GM21786 (cell line): ENCODE measurements around the gene CCL19.

ENCODE experiments used
- ATAC-seq: cut with Tn5 transposase; IDR thresholded peaks from one replicate; pipeline ENCODE4 v1.9.1; 2021; ENCODE audit not compliant: unreplicated experiment

The CCL19 gene

DNA sequence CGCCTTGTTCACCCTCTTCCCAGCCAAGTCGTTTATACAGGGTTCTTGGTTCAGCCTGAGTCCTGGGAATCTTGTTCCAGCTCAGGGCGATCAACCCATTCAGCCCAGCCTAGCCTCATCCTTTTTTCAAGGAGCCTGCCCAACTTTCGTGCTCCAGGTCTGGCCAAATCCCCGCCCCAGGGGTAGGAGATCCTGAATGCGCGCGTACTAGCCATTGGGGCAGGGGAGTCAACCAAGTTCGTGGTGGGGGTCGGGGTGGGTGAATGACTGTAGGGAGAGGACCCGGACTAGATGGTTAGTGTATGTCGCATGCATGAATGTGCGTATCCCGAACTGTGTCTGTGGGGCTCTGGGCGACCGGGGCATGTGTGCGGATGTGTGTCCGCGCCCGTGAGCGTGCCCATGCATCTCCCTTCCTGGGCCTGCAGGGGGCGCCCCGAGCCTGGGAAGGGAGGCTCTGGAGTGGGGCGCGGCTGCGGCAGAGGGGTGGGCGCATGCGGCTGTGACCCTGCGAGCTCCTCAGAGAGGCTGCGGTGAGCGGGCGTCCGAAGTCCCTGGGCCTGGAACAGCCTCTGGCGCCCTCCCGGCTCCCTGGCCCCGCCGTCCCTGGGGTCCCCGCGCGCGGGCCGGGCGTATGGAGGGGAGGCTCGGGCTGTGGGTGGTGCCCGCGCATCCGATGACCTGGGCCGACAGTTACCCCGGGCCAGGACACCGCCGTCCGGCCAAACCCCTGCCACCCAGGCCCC is 10.1 kb upstream of the CCL19 start:
- peak; percentile 40 for ATAC-seq

DNA sequence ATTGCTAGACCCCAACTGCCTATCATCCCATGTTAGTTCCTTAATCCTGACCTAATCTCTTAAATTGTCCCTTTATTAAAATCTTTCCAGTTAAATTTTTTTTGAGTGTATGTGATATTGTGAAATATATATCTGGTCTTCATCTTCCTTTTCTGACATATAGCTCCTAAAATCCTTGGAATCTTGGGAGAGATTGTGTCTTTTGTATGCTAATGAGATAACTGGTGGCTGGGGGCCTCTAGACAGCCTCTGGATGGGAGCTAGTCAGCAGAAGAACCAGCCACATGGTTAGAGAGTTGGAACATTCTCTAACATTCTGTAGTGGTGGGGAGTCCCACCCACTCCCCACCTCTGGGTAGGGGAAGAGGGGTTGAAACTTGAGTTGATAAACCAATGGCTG is 3.7 kb upstream of the CCL19 start:
- no peak for ATAC-seq

DNA sequence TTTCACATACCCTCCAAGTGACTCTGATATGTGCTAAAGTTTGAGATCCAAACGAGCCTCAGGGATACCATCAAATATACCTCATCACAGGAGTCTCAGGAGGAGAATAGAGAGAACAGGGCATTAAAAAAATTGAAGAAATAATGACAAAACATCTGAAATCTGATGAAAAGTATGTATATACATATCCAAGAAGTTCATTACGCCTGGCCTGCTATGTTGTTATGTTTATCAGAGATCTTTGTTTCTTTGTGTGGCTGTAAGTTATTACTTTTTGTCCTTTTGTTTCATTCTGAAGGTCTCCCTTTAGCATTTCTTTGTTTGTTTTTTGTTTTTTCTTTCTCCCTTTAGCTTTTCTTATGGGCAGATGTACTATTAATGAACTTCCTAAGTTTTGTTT is 2.5 kb upstream of the CCL19 start:
- no peak for ATAC-seq

DNA sequence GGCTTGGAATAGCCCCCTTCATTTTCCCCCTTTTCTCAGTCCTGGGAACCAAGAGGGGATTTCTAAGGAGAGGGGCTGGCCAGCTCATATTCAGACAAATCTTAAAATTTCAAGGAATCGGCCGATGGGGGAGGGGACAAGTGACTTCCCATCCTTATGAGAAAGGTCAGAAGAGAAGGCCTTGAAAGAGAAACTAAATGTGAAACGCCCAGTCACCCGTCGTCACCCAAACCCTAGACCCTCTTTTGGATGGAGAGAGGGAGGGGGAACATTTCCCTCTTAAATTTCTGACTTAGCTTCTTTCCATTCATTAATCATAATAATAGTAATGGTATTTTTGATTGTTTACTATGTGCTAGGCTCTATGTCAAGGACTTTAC is 850 bp upstream of the CCL19 start:
- no peak for ATAC-seq

DNA sequence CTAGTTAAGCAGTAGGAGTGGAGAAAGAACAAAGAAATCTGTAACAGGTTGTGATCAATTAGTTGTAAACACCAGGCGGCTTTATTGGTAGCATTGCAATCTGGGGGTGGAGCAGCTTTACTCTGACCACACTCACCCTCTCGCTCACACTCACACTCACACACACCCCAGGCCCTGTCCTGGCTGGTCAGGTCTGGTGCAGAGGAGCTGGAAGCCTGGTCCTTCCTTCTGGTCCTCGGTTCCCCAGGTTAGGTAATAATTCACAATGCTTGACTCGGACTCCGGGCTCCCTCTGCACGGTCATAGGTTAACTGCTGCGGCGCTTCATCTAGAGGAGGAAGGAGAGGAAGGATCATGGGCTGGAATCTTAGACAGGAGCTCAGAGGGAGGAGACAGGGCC is 1.6 kb downstream of the CCL19 start:
- ATAC-seq, result no peak

DNA sequence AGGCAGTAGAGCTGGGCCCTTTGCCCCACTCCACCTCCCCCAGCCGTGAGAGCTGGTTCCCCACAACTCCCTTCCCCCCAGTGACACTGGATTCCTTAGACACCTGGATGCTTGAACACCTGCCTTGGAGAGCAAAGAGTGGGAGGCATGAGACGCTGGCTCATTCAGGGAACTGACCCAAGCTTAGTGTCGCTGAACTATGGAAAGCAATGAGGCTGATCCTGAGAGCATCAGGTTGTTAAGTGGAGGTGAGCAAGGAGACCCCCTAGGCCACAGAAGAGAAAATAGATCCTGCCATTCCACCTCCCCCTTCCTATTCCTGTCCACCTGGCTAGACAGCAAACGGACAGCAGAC is 2.0 kb downstream of the CCL19 start:
- ATAC-seq, result no peak

DNA sequence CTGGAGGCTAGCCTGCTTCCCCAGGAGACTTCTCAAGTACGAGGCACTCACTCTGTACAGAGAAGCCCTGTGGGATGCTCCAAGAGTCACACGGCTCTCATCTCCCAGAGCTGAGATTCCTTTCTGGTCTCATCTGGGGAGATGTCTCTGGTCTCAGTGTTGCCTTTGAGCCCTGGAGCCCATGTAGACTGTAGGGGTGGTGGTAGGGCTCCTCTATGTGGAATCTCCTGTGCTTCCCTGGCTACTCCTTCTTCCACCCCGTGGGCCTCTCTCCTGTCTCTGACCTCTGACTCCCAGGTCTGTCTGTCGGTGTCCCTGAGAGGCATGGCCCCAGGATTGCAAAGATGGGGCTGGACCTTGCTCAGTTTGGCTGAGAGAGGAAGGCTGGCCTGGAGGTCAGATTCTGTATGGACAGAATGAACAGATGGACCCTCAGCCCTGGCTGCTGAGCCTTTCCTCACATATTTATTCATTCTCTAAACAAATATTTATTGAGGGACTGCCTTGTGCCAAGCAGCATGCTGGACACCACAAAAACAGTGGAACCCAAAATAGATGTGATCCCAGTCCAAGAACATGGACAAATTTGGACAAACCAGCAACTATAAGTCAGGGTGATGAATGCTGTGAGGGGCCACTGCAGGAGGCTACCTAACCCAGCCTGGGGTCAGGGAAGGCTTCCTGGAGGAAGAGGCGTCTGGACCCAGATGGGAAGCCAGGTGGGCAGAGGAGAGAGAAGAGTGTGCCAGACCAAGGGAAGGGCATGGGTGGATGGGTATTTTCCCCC is 2.6 kb downstream of the CCL19 start:
- ATAC-seq, result no peak

DNA sequence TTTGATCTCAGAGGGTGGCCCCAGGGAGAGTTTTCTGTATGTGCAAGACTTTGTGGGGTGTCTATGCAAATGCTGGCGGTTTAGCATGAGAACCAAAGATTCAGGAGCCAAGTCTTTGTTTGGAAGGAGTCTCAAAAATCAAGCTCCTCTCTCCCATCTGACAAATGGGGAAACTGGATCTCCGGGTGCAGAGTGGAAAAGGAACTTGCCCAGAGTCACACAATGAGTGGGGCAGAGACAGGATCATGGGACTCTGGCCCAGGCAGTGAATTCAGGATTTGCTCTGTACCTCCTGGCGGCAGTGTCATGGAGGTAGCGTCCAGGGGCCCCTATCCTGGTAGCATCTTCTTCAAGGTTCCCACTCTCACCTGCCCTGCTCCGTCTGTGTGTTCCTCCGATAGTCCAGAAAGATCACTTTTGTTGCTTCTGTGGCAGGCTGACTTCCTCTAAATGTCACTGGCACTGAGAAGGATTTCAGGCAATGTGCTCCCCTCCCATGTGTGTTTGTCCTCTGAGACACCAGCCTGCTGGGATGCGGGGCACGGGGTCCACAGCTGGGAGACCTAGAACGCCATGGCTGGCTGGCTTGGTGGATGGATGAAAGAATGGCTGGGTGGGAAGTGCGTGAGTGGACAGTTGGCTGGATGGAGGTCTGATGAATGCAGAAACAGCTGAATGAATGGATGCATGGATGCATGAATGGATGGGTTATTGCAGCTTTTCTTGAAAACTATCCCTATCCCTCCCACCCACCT is 3.6 kb downstream of the CCL19 start:
- ATAC-seq, result no peak

DNA sequence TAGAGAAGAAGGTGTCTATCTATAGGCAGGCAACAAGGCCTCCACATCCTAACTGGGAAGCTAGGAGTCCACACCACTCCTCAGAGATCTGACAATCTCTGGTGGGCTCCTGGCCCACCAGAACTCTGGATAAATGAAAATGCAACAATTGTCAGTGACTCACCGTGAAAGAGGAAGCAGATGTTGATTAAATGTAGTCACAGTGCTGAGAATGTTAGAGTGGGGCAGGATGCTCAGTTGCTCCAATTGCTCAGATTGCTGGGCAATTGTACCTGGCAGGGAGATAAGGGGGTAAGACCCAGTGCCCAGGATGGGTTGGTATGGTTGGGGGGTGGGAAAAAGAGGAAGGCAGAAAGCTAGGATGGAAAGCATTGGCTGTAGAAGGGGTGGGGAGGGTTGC is 4.3 kb downstream of the CCL19 start:
- ATAC-seq, result no peak

DNA sequence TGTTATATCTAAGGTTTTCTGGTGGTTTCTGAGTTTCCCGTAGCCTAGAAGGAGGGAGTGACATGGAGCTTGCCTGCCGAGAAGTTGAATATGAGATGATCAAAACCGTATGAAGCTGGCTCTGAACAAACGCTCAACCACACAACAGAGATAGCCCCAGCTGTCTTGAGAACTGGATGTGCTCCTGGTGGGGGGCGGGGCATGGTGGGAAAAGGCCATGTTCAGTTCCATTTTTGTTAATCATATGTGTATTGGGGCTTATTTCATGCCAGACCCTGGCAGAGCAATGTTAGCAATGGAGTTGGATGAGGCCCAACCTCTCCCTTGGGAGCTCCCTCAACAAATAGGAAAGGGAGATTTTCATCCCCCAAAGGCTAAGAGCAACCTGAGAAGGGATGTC is 4.8 kb downstream of the CCL19 start:
- no peak for ATAC-seq

DNA sequence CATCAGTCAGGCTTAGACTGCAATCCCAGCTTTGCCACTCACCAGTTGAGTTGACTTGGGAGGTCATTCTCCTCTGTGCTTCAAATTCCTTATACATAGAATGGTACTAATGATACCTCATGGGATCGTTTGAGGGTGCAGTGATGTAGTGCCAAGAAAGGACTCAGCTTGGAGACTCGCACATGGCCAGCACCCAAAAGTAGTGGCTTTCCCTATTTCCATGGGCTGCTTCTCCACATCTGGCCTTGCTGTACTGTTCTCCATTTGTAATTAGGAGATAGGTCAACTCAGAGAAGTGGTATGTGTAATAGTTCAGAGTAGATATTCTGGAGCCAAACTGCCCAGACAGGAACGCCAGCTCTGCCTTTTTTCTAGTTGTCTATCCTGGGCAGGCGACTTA is 5.5 kb downstream of the CCL19 start:
- no peak for ATAC-seq

DNA sequence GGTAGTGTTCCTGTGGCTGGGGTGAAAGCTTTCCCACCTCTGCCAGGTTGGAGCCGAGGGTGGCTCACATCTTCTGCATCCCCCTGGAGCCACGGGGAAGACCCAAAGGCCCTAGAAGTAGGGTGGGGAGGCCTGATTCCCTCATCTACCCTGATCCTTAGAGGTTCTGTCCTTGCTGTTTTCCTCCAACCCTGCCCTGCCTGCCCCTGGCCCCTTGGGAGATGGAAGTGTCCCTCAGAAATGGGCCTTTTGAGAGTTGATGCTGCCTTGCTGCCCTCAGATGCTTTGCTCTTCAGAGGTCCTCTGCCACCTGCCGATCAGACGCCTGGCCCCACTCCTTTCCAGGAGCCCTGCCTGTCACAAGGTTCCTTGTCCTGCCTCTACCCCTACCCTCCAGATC is 6.3 kb downstream of the CCL19 start:
- ATAC-seq, result no peak

DNA sequence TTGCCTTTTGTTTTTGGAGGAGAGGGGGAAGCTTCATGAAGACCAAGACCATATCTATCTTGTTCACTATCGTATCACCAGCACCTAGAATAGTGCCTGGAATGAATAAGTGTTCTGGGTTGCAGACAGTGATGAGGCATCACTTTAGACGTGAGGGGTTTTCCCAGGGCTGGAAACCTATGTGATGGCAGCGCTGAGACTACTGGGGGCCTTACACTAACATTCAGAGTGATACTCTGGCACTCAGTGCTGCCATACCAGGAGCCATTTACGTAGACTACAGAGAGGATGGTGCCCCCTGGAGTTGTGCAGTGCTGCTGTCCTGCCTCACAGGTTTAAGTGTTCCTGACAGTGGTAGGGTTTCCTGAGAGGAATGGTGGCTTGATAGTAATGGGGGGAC is 6.9 kb downstream of the CCL19 start:
- no peak for ATAC-seq

DNA sequence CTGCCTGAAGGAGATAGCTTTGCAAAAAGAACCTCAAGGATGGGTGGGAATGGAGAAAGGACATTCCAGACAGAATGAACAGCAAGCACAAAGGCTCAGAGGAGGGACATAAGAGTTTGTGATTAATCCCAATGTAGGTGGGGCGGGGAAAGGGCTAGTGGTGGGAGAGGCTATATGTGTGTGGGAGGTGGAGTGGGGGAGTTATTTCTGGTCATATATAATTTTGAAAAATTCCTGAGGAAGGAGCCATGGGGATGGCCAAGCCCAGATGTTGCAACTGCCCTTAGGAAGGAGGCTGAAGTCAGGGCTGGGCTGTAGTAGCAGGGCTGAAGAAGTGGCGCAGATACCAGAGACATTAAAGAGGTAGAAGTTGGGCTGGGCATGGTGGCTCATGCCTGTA is 15.2 kb downstream of the CCL19 start:
- ATAC-seq, result no peak

DNA sequence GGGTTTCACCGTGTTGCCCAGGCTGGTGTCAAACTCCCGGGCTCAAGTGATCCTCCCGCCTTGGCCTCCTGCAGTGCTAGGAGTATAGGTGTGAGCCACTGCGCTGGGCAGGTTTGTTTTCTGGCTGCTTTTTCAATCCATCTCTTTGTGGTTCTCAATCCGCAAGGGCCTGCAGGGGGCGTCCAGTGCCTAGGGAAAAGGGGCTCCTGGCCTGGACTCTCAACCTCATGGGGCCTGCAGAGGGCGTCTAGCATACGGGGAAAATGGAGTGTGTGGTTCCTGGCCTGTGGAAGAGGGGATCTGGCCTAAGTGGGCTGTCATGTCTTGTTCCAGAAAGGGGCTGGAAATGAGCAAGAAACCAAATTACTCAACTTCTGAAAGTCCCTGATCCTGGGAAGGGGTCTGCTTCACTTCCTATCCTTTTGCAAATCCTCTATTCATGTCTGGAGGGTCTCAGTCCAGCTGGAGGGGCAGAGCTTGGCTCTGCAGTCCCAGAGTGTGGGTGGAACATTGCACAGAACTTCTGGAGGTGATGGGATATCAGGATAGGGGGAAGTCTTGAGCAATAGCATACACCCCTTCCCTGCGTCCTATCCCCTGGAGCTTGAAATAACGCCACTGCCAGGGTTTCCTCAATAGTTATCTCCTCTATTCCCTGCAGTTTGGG is 15.9 kb downstream of the CCL19 start:
- ATAC-seq, result peak; percentile 60

DNA sequence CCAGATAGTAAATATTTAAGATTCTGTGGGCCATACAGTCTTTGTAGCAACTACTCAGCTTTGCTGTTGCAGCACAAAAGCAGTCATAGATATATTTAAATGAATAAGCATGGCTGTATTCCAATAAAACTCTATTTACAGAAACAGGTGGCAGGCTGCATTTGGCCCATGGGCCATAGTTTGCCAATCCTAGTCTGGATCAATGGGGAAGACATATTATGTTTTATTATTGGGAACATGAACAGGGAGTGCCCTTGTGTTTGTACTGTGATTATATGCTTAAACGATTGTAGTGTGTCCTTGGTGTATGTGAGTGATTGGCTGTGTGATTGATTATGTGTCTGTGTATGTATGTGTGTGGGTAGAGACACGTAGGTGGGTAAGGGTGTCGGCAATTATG is 16.6 kb downstream of the CCL19 start:
- ATAC-seq, result no peak

DNA sequence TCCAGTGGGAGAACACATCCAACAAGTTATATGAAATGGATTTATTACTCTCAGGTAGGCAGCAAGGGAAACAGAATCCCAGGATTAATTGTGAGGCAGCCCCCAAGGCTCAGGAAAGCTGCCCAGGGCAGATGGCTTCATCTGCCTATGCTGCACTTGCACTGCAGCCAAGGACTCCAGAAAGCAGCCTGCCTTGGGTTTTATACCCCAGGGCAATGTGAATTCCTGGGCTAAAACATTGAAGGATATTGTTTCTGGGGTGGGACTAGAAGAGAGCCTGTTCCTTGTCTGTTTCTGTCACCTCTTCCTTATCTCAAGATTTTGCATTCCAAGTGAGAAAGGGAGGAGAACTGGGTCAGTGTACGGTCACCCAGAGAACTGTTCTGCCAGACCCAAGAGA is 19.8 kb downstream of the CCL19 start:
- ATAC-seq, result no peak

DNA sequence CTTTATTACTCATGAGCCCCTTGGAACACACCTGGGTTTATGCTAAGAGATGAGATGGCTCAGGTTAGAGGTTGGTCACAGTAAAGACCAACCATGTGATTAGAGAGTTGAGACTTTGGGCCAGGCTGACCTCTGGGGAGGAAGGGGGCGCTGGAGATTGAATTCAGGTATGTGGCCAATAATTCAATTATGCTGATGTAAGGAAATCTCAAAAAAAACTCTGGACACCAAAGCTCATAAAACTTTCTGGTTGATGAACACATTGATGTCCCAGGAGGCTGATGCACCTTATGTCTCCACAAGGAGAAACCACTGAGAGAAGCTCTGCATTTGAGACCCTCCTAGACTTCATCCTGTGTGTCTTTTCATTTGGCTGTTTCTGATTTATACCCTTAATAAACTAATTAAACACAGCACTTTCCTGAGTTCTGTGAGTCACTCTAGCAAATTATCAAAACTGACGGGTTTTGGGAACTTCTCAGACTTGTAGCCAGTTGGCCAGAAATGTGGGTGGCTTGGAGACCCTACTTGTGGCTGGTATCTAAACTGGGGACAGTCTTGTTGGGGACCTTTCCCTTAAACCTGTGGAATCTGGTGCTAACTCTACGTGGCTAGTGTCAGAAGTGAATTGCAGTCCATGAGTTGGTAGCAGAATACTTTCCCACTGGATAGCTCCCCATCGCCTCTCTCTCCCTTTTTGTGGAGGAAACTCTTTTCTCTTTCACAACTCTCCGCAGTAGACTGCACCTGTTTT is 21.1 kb downstream of the CCL19 start:
- ATAC-seq, result no peak

DNA sequence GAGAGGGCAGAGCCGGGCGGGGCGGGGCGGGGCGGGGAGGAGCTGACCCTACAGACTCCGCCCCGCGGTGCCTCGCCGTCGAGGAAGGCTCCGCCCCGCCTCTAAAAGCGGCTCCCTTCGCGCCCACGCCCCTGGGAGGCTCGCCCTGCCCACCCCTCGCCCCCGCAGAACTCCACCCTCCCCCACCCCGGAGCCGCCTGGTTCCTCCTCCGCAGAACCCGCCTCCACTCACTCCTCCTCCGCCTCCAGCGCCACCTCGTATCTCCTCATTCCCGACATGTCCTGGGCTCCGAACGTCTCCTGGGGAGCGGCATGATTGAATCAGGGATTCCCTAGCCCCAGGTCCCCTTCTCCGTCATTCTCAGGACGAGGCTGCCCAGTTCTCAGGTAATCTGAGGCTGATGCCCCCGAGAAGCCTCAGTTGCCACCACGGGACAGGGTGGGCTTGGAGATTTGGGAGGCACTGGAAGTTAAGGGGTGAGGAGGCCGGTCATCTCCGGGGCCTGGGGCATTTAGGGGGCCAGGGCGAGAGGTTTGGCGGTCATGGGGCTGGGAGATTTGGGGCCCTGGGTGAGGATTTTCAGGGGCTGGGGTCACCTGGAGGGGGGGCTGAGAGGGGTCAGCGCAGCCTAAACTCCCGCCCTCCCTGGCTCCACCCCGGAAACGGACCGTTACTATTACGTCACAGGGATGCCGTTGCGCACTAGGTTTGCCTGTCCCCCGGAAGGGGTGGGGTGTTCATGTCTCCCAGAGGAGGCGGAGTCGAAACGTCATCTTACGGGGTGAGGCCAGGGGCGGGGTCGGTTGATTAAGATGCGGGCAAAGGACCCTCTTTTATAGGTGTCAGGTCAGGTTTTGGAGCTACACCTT is 25.5 kb downstream of the CCL19 start:
- peak; percentile 59 for ATAC-seq

DNA sequence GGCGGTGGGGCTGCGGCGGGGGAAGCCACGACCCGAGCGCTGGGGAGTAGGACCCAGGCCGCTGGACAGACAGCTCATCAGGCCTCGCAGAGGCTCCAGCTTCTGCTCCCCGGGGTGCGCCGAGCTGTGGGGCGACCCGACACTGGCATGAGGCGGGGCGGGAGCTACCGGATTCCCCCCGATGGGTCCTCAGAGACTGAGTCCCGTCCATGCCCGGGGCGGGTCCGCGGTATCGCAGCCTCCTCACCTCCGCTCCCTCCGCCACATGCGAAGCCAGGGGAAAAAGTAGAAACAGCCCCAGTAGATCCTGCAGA is 26.1 kb downstream of the CCL19 start:
- peak; percentile 13 for ATAC-seq
